Neuronal stem cell (in vitro differentiated cells): ENCODE data around the gene TSPAN2.

Experiments
- DNase-seq: peaks from one replicate; pipeline ENCODE4 v3.0.0-alpha.2; 2013; ENCODE audit warnings: low spot score
- H2AFZ ChIP-seq: one replicate; pipeline ENCODE4 v1.6.1; 2013; ENCODE audit warnings: mild to moderate bottlenecking, low read length, inconsistent platforms
- H2AK5ac ChIP-seq: 2 replicates; pipeline ENCODE4 v1.6.1; 2013; ENCODE audit warnings: low read depth, mild to moderate bottlenecking, inconsistent platforms, low read length, moderate library complexity, mixed read lengths
- H2BK120ac ChIP-seq: 2 replicates; pipeline ENCODE4 v1.6.1; 2013; ENCODE audit warnings: low read depth, mild to moderate bottlenecking, inconsistent platforms, low read length, moderate library complexity, mixed read lengths
- H2BK12ac ChIP-seq: one replicate; pipeline ENCODE4 v1.6.1; 2013; ENCODE audit warnings: low read length, inconsistent platforms
- H2BK15ac ChIP-seq: 2 replicates; pipeline ENCODE4 v1.6.1; 2013; ENCODE audit warnings: mild to moderate bottlenecking, low read length, inconsistent platforms, mixed read lengths
- H2BK5ac ChIP-seq: one replicate; pipeline ENCODE4 v1.6.1; 2013; ENCODE audit warnings: inconsistent platforms, mild to moderate bottlenecking, low read length, moderate library complexity
- H3K14ac ChIP-seq: one replicate; pipeline ENCODE4 v1.6.1; 2013; ENCODE audit warnings: low read length, inconsistent platforms
- H3K18ac ChIP-seq: 2 replicates; pipeline ENCODE4 v1.6.1; 2013; ENCODE audit warnings: low read length, inconsistent platforms
- H3K23ac ChIP-seq: 2 replicates; pipeline ENCODE4 v1.6.1; 2013; ENCODE audit warnings: low read depth, mild to moderate bottlenecking, mixed read lengths, low read length, inconsistent platforms; ENCODE audit not compliant: poor library complexity
- H3K27ac ChIP-seq: replicated peaks from 3 replicates; pipeline ENCODE4 v1.5.1; 2013; ENCODE audit warnings: low read length, inconsistent platforms
- H3K27me3 ChIP-seq, 3 experiments: 2 replicates each; pipeline ENCODE4 v1.6.1; 2013; ENCODE audit warnings: low read length in 3 of 3, mild to moderate bottlenecking in 2 of 3, inconsistent platforms in 1 of 3, low read depth in 1 of 3, mixed read lengths in 1 of 3, moderate library complexity in 1 of 3; ENCODE audit not compliant: control insufficient read depth in 3 of 3, insufficient read depth in 3 of 3
- H3K36me3 ChIP-seq, 2 donors: replicated peaks in 1 of 2; 2 replicates each; pipeline ENCODE4 v1.6.1; 2013; ENCODE audit warnings: low read length in 2 of 2; ENCODE audit not compliant: control insufficient read depth in 2 of 2, insufficient read depth in 2 of 2
- H3K4ac ChIP-seq: 2 replicates; pipeline ENCODE4 v1.6.1; 2013; ENCODE audit warnings: inconsistent platforms, mild to moderate bottlenecking, low read length, moderate library complexity
- H3K4me1 ChIP-seq, 2 donors: 1 replicate in 1 of 2; 2 replicates in 1 of 2; pipeline ENCODE4 v1.6.1; 2013; ENCODE audit warnings: low read length in 2 of 2, low read depth in 1 of 2; ENCODE audit not compliant: control insufficient read depth in 2 of 2, insufficient read depth in 1 of 2
- H3K4me2 ChIP-seq: one replicate; pipeline ENCODE4 v1.6.1; 2013; ENCODE audit warnings: mild to moderate bottlenecking, low read length, inconsistent platforms; ENCODE audit not compliant: insufficient read depth, poor library complexity, severe bottlenecking
- H3K4me3 ChIP-seq, 2 donors: 2 replicates each; pipeline ENCODE4 v1.5.1; 2013; ENCODE audit warnings: low read length in 2 of 2, mild to moderate bottlenecking in 2 of 2, inconsistent platforms in 1 of 2, moderate library complexity in 1 of 2
- H3K79me1 ChIP-seq: one replicate; pipeline ENCODE4 v1.6.1; 2013; ENCODE audit warnings: low read depth, mild to moderate bottlenecking, inconsistent platforms, low read length, moderate library complexity
- H3K9ac ChIP-seq: one replicate; pipeline ENCODE4 v1.6.1; 2013; ENCODE audit warnings: mild to moderate bottlenecking, low read depth, low read length, inconsistent platforms; ENCODE audit not compliant: poor library complexity
- H3K9me3 ChIP-seq, 2 donors: replicated peaks in 1 of 2; 2 replicates each; pipeline versions ENCODE3 to v1.6.1; 2013; ENCODE audit warnings: low read length in 2 of 2, mild to moderate bottlenecking in 2 of 2, inconsistent platforms in 1 of 2, low read depth in 1 of 2, mixed read lengths in 1 of 2, moderate library complexity in 1 of 2; ENCODE audit not compliant: control insufficient read depth in 2 of 2, insufficient read depth in 1 of 2
- H4K8ac ChIP-seq: one replicate; pipeline ENCODE4 v1.6.1; 2013; ENCODE audit warnings: low read depth, mild to moderate bottlenecking, inconsistent platforms, low read length, moderate library complexity
- H4K91ac ChIP-seq: one replicate; pipeline ENCODE4 v1.6.1; 2013; ENCODE audit warnings: low read length, low read depth, mild to moderate bottlenecking, inconsistent platforms; ENCODE audit not compliant: poor library complexity
- WGBS, 2 donors: extraction: QIAGEN DNeasy Blood & Tissue Kit; methylation state at CpG; one replicate each; pipeline ENCODE4 v1.1.7; 2013; ENCODE audit warnings: missing lambda C conversion rate in 2 of 2, mixed read lengths in 1 of 2; ENCODE audit not compliant: insufficient read length in 2 of 2, insufficient replicate concordance in 1 of 2; ENCODE audit errors: extremely low coverage in 2 of 2; 5-methylcytosine and 5-hydroxymethylcytosine counted together

Gene TSPAN2

DNA sequence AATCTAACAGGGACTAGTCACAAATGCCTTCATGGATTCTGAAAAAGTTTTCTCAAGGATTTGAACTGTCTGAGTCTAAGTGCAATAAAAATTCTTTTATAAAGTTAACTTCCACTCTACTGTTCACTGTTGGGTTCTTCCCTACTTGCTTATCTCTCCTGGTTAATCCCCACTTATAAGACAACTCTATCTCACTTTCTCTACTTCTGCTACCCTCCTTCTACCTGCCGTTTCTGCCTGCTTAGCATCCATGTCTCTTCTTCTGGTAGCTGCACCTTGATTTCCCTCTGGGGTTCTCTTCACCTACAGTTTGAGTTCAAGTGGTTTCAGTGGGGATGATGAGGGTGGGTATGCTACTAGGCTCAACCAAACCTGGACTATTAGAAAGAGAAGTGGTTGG, 53.7 kb downstream of the TSPAN2 start:
- no peak for DNase-seq
- Histone ChIP-seq H3K4ac (no peak overlapping the region), H3K9ac (no peak overlapping the region), H2AFZ (no peak overlapping the region), H3K27me3 (no peaks in the 10 kb centered on the region), H4K91ac (no peak overlapping the region), H2BK5ac (no peak overlapping the region), H3K27ac (no peak overlapping the region), H3K18ac (no peak overlapping the region), H2AK5ac (no peak overlapping the region), H3K4me2 (no peak overlapping the region), H2BK120ac (no peak overlapping the region), H3K36me3 (no peaks in the 10 kb centered on the region), H3K4me1 (peaks cover 0 to 4% of the 10 kb centered on the region in 2 donors), H2BK12ac (no peak overlapping the region), H3K79me1 (no peaks in the 10 kb centered on the region), H4K8ac (no peak overlapping the region), H2BK15ac (no peak overlapping the region), H3K4me3 (no peak overlapping the region), H3K23ac (no peak overlapping the region), H3K9me3 (no peaks in the 10 kb centered on the region), H3K14ac (no peak overlapping the region)
- no CpG with 5 or more reads among the region's 1 CpG for WGBS, 2 donors

DNA sequence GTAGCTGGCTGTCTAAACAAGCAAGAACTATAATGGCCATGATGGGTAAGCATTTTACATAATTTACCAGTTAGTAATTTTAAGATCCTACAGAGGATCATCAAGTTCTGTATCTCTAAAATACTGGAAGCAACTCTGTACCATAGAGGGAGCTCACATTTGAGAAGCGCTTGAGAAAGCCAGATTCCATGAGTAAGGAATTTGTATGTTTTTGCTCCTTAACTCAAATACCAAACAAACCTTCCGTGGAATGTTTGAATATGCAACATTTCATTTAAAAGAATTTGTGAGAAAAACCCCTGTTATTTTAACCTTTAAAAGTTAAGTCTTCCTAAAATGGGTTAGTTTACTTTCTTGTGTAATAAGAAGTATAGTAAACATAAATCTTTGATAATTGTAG, 57.7 kb downstream of the TSPAN2 start:
- H3K4me2 ChIP-seq = no peak overlapping the region
- H2BK5ac ChIP-seq = no peak overlapping the region
- no peak overlapping the region for H3K4me3 ChIP-seq
- H3K27ac ChIP-seq = no peak overlapping the region
- H3K36me3 ChIP-seq = no peaks in the 10 kb centered on the region
- H2BK120ac ChIP-seq = no peak overlapping the region
- no peak overlapping the region for H3K23ac ChIP-seq
- H3K4ac ChIP-seq = no peak overlapping the region
- no peak overlapping the region for H3K18ac ChIP-seq
- no CpG with 5 or more reads among the region's 2 CpGs for WGBS, 2 donors
- no peak overlapping the region for H2AFZ ChIP-seq
- no peak overlapping the region for H4K8ac ChIP-seq
- H2BK15ac ChIP-seq = no peak overlapping the region
- H2BK12ac ChIP-seq = no peak overlapping the region
- no peaks in the 10 kb centered on the region for H3K9me3 ChIP-seq
- no peak overlapping the region for H3K9ac ChIP-seq
- no peaks in the 10 kb centered on the region for H3K79me1 ChIP-seq
- DNase-seq = no peak
- H3K14ac ChIP-seq = no peak overlapping the region
- H2AK5ac ChIP-seq = no peak overlapping the region
- no peak overlapping the region for H4K91ac ChIP-seq
- H3K4me1 ChIP-seq = peaks cover 0 to 2% of the 10 kb centered on the region in 2 donors
- H3K27me3 ChIP-seq = no peaks in the 10 kb centered on the region

DNA sequence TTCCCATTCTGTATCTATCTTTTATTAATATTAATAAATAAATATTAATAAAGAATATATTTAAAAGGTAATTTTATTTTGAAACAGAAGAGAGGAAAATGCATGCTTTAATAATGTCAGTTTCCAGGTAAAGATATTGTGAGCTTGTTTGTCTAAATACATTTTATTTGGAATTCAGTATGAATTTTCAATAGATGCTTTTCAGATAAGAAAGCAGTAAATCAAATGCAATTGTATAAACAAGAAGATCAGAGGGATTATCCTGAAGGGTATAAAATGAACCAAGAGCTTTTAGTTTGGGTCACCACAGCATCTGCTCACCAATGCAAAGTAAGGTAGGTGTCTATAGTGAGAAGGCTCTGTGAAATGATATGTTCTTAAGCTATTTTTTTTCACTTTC, 59.8 kb downstream of the TSPAN2 start, which contains the start of gene TSHB:
Gene TSHB (plus strand): TSS at position 301 of the 400 bp plus-strand sequence. CDS start 3,537 bp downstream, outside the sequence.
- Histone ChIP-seq H2BK120ac (no peak within 1 kb of the TSS), H2AFZ (no peak within 1 kb of the TSS), H3K14ac (no peak within 1 kb of the TSS), H3K79me1 (no peaks in the 10 kb centered on the region), H2AK5ac (no peak within 1 kb of the TSS), H3K4ac (no peak within 1 kb of the TSS), H3K27me3 (no peaks in the 10 kb centered on the region), H3K4me3 (no peak within 1 kb of the TSS), H2BK15ac (no peak within 1 kb of the TSS), H3K9ac (no peak within 1 kb of the TSS), H3K36me3 (no peaks in the 10 kb centered on the region), H2BK5ac (no peak within 1 kb of the TSS), H3K4me2 (no peak within 1 kb of the TSS), H3K9me3 (no peaks in the 10 kb centered on the region), H3K27ac (no peak within 1 kb of the TSS), H3K4me1 (no peaks in the 10 kb centered on the region), H4K91ac (no peak within 1 kb of the TSS), H3K23ac (no peak within 1 kb of the TSS), H3K18ac (no peak within 1 kb of the TSS), H2BK12ac (no peak within 1 kb of the TSS), H4K8ac (no peak within 1 kb of the TSS)
- no peak for DNase-seq

DNA sequence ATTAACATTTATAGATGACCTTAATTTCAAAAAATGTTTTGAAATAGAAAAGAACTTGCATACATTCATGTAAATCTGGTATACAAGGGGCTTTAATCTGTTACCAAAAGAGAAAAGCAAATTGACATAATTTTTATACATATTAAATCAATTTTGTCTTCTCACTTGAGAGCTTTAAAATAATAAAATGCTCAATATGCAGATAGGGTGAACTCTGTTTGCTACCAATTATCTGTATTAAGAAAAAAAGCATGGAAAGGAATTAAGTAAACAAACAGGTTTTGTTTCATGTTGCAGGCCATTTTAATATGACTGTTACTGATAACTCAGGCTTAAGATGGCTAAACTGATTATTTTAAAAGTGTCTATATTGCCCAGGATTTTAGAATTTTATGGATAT, 65.7 kb downstream of the TSPAN2 start:
- no peaks in the 10 kb centered on the region for H3K27me3 ChIP-seq
- H2AK5ac ChIP-seq = no peak overlapping the region
- no peak overlapping the region for H3K18ac ChIP-seq
- H3K4ac ChIP-seq = no peak overlapping the region
- H2BK5ac ChIP-seq = no peak overlapping the region
- H2BK12ac ChIP-seq = no peak overlapping the region
- no peak overlapping the region for H3K4me2 ChIP-seq
- H3K36me3 ChIP-seq = no peaks in the 10 kb centered on the region
- no peak overlapping the region for H3K4me3 ChIP-seq
- no peak overlapping the region for H4K91ac ChIP-seq
- H3K14ac ChIP-seq = no peak overlapping the region
- no peak overlapping the region for H3K27ac ChIP-seq
- H3K9ac ChIP-seq = no peak overlapping the region
- no peaks in the 10 kb centered on the region for H3K4me1 ChIP-seq
- no peak overlapping the region for H3K23ac ChIP-seq
- H2AFZ ChIP-seq = no peak overlapping the region
- no peak overlapping the region for H4K8ac ChIP-seq
- peaks cover 0 to 2% of the 10 kb centered on the region in 2 donors for H3K9me3 ChIP-seq
- no peak overlapping the region for H2BK15ac ChIP-seq
- H2BK120ac ChIP-seq = no peak overlapping the region
- no peaks in the 10 kb centered on the region for H3K79me1 ChIP-seq
- DNase-seq = no peak
